ENCODE data around the gene TBC1D22A. TPM values are rescaled to one million over a fixed set of nuclear protein-coding genes. Genes with fewer than 3 reads are reported as not detected.

The TBC1D22A gene
- total RNA-seq, 1 donor from 2014 or later, result 10.6 TPM

DNA sequence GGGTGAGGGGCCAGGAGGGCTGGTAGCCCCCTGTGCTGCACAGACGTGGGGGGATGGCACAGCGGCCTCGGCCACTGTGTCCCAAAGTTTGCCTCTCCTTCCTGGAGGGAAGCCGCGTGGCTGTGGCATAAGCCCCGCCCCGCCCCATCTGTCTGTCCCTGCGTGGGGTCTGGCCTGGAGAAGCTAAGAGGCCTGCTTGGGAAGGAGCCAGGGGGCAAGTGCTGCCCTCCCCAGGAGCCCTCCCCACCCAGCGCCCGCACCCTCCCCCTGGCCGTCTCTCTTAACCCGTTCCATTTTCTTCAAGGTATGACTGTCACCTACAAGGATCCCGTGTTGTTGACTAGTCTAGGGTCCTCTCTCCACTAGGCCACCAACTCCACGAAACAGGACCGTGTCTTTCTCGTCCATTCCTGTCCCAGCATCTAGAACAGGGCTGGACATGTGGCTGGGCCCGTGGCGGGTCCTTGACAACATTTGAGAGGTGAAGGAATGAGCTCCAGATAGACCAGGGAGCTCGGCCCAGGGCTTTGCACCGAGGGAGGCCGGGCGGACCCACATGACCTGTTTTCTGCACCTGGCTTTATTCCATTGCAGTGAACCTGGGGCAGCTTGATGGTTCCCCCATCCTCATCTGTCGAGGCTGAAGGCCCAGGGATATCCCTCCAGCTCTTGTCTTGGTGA is 428.0 kb downstream of the TBC1D22A start:
- H3K9me3 Mint-ChIP-seq, result peaks cover 6% of the 10 kb centered on the region
- no peak overlapping the region for H3K27ac Mint-ChIP-seq
- H3K36me3 Mint-ChIP-seq, result no peaks in the 10 kb centered on the region
- H3K4me3 Mint-ChIP-seq, result no peak overlapping the region
- Histone ChIP-seq H3F3A (ENCODE audit: low read depth) (no peaks in the 10 kb centered on the region), H3K27me3 (no peaks in the 10 kb centered on the region), H3K4me2 (no peak overlapping the region), H3K4me1 (no peaks in the 10 kb centered on the region), H3K79me2 (ENCODE audit: low read depth) (no peaks in the 10 kb centered on the region), H4K20me1 (ENCODE audit: low read depth) (no peaks in the 10 kb centered on the region), H3K27ac (no peak overlapping the region), H2AFZ (replicated peaks) (no peak overlapping the region), H3K4me3 (no peak overlapping the region), H3K9me3 (ENCODE audit: low read depth) (peaks cover 4% of the 10 kb centered on the region), H3K36me3 (no peaks in the 10 kb centered on the region), H3K9ac (no peak overlapping the region)
- H3K4me1 Mint-ChIP-seq, result no peaks in the 10 kb centered on the region
- peaks cover 4% of the 10 kb centered on the region for H3K27me3 Mint-ChIP-seq (ENCODE audit: insufficient read depth, low read depth)
- DNase-seq (ENCODE audit: low spot score), result no peak
- TF ChIP-seq EZH2phosphoT487 (IDR thresholded peaks at IDR 0.05) (no peak), EZH2 (IDR thresholded peaks at IDR 0.05) (no peak)
- TF ChIP-seq, protein P1, sequence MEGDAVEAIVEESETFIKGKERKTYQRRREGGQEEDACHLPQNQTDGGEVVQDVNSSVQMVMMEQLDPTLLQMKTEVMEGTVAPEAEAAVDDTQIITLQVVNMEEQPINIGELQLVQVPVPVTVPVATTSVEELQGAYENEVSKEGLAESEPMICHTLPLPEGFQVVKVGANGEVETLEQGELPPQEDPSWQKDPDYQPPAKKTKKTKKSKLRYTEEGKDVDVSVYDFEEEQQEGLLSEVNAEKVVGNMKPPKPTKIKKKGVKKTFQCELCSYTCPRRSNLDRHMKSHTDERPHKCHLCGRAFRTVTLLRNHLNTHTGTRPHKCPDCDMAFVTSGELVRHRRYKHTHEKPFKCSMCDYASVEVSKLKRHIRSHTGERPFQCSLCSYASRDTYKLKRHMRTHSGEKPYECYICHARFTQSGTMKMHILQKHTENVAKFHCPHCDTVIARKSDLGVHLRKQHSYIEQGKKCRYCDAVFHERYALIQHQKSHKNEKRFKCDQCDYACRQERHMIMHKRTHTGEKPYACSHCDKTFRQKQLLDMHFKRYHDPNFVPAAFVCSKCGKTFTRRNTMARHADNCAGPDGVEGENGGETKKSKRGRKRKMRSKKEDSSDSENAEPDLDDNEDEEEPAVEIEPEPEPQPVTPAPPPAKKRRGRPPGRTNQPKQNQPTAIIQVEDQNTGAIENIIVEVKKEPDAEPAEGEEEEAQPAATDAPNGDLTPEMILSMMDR (IDR thresholded peaks at IDR 0.05), result no peak

DNA sequence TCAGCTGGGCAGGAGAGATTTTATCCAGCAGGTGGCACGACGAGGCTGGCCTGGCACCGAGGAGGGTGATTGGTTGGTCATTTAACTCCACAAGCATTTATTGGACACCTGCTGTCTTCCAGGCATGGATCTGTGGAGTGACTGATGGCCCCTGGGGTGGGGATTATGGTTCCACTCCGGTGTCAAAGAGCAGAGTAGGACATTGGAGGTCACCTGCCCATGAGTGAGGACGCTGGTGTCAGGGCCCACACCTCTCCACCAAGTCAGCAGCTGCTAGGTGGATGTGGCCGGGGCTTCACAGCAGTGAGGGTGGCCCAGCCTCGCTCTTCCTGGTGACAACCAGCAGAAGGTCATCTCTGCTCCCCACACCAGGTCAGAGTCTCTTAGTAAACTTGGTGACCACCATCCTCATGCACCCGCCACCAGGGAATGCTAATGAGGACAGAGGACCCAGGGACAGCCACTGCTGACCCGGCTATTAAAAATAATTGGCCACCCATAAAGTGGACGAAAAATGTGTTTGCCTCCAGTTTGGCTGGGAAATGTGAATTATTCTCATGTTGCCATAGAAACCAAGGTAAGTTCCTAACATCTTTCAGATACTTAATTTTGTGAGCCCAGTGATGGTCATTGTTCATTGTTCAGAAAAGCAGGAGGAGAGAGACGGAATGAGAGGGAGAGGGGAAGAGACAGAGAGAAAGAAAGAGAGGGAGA is 428.7 kb downstream of the TBC1D22A start:
- H3K4me1 Mint-ChIP-seq, result no peaks in the 10 kb centered on the region
- Histone ChIP-seq H3K36me3 (no peaks in the 10 kb centered on the region), H3K27ac (no peak overlapping the region), H3K4me3 (no peak overlapping the region), H3F3A (ENCODE audit: low read depth) (no peaks in the 10 kb centered on the region), H3K9me3 (ENCODE audit: low read depth) (peaks cover 4% of the 10 kb centered on the region), H3K4me1 (no peaks in the 10 kb centered on the region), H3K79me2 (ENCODE audit: low read depth) (no peaks in the 10 kb centered on the region), H2AFZ (replicated peaks) (no peak overlapping the region), H3K27me3 (no peaks in the 10 kb centered on the region), H3K4me2 (no peak overlapping the region), H4K20me1 (ENCODE audit: low read depth) (no peaks in the 10 kb centered on the region), H3K9ac (no peak overlapping the region)
- H3K27me3 Mint-ChIP-seq (ENCODE audit: insufficient read depth, low read depth), result peaks cover 6% of the 10 kb centered on the region
- H3K9me3 Mint-ChIP-seq, result no peaks in the 10 kb centered on the region
- DNase-seq (ENCODE audit: low spot score), result no peak
- H3K4me3 Mint-ChIP-seq, result no peak overlapping the region
- TF ChIP-seq EZH2 (IDR thresholded peaks at IDR 0.05) (no peak), EZH2phosphoT487 (IDR thresholded peaks at IDR 0.05) (no peak)
- TF ChIP-seq, protein P1 (IDR thresholded peaks at IDR 0.05), result no peak
- H3K36me3 Mint-ChIP-seq, result no peaks in the 10 kb centered on the region
- H3K27ac Mint-ChIP-seq, result no peak overlapping the region

DNA sequence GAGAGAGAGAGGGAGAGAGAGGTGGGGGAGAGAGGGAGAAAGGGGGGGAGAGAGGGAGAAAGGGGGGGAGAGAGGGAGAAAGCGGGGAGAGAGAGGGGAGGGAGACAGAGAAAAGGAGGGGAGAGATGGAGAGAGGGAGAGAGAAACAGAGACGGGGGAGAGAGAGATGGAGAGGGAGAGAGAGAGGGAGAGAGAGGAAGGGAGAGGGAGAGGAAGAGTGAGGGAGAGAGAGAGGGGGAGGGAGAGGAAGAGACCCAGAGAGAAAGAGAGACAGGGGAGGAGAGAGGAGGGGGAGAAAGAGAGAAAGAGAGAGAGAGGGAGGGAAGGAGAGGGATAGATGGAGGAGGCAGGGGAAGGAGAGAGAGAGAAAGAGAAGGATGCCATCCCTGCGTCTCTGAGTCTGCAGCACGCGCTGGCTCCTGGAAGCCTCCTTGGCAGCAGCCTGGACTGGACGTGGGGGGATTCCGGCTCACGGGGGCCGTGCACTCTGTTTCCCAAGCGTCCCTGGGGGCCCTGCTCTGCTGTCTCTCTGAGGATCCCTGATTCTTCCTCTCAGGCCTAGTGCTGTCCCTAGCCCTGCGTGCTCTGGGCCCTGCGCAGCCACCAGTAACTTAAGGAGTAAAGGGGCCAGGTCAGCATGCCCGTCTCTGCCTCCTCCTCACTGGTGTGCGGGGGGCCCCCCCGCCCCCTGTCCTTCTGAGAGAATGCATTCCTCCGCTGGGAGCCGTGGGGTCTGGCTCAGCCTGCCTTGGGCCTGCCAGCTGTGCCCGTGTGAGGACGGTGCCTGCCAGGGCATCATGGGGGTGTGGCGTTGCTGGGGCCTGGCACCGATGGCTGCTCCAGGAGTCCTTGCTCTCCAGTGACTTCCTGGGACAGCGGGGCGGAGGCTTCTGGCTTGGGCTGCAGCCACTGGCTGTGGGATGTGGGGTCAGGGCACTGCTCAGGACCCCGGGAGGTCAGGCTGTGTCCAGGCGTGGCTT is 429.5 kb downstream of the TBC1D22A start:
- H3K27ac ChIP-seq, result no peak overlapping the region
- Mint-ChIP-seq H3K9me3 (no peaks in the 10 kb centered on the region), H3K4me1 (no peaks in the 10 kb centered on the region), H3K27me3 (ENCODE audit: insufficient read depth, low read depth) (peaks cover 3% of the 10 kb centered on the region), H3K36me3 (no peaks in the 10 kb centered on the region), H3K27ac (no peak overlapping the region), H3K4me3 (no peak overlapping the region)
- no peak overlapping the region for H2AFZ ChIP-seq (replicated peaks)
- no peaks in the 10 kb centered on the region for H3K27me3 ChIP-seq
- H3K4me1 ChIP-seq, result no peaks in the 10 kb centered on the region
- H4K20me1 ChIP-seq (ENCODE audit: low read depth), result no peaks in the 10 kb centered on the region
- no peaks in the 10 kb centered on the region for H3K36me3 ChIP-seq
- TF ChIP-seq, protein P1 (IDR thresholded peaks at IDR 0.05), result no peak
- TF ChIP-seq EZH2phosphoT487 (IDR thresholded peaks at IDR 0.05), result no peak
- no peak for TF ChIP-seq EZH2 (IDR thresholded peaks at IDR 0.05)
- no peak for DNase-seq (ENCODE audit: low spot score)
- H3K4me3 ChIP-seq, result no peak overlapping the region
- no peak overlapping the region for H3K9ac ChIP-seq
- no peaks in the 10 kb centered on the region for H3K79me2 ChIP-seq (ENCODE audit: low read depth)
- no peak overlapping the region for H3K4me2 ChIP-seq
- H3K9me3 ChIP-seq (ENCODE audit: low read depth), result no peaks in the 10 kb centered on the region
- no peaks in the 10 kb centered on the region for H3F3A ChIP-seq (ENCODE audit: low read depth)

All from neural progenitor cell (in vitro differentiated cells).